ENCODE results near the gene SOWAHC.

The SOWAHC gene

DNA sequence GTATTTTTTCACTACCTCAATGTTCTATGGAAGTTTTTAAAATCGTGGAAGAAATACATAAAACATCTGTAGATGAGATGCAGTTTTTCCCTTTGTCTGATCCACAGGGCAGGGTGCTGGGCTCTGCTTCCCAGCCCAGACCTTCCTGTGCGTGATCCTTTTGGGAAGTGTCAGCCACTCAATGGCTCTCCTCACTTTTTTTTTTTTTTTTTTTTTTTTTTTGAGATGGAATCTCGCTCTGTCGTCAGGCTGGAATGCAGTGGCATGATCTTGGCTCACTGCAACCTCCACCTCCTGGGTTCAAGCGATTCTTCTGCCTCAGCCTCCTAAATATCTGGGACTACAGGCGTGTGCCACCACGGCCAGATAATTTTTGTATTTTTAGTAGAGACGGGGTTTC, 32.8 kb downstream of the SOWAHC start:
- DNase-seq (ENCODE audit: low read depth), result no peak

- peak; percentile 88 for DNase-seq (ENCODE audit: low read depth)
Measured at GRCh38 chr2:109647636-109648035, 33.5 kb downstream of the SOWAHC start.

DNA sequence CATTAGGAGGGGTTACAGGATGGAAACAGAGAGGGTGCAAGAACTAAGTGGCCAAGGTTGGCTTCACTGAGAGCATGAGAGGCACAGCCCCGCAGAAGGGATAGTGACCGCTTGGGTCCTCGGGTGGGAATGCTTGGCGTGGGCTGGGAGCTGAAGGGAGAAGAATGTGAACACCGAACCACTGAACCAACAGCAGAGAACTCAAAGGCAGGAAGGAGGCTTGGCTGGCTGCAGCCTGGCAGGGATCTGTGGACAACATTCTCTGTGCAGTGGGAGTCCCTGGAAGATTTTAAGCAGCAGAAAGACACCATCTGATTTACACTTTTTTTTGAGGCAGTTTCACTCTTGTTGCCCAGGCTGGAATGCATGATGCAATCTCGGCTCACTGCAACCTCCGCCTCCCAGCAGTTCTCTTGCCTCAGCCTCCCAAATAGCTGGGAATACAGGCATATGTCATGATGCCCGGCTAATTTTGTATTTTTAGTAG, 33.9 kb downstream of the SOWAHC start:
- peak; percentile 60 for DNase-seq (ENCODE audit: low read depth)

DNA sequence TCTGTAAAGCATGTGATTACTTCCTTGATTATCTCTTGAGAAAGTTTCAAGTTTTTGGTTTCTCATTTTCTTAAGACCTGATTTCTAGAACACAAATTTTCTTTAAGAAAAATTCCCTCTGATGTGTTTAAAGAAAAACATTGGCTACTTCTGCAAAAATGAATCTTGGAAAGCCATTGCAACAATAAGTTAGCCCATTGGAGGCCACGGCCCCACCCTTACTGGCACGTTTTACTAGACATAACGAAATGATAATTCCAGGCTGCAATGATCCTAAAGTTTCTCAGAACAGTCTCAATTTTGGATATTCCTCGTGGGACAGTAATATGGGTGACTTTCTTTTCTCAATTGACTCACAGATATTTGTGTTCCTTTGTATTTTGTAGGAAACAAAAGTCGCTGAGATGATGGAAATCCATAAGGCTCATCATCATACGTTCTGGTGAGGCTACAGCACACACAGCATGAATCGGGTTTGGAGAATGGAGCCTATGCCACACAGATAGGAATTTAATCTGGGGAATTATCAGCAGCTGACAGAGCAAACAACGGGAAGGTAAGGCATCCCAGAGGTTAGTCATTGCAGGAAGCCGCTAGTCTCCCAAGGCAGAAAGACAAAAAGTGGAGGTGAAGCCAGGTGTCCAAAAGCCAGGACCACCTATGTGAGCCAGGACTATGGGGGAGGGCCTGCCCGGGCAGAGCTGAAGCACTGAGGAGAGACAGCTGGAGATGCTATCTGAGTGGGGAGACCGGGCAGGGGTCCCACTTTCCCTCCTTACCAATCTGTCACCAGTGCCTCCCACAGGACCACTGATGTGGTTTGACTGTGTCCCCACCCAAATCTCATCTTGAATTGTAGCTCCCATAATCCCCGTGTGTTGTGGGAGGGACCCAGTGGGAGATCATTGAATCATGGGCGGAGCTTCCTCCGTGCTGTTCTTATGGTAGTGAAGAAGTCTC, 35.9 kb downstream of the SOWAHC start:
- no peak for DNase-seq (ENCODE audit: low read depth)

- DNase-seq (ENCODE audit: low read depth), result no peak
Measured at GRCh38 chr2:109654326-109655050, 40.3 kb downstream of the SOWAHC start.

GRCh38 chr2:109655287-109655686, 41.1 kb downstream of the SOWAHC start:
- no peak for DNase-seq (ENCODE audit: low read depth)

GRCh38 chr2:109659396-109660045, 45.4 kb downstream of the SOWAHC start:
- DNase-seq (ENCODE audit: low read depth), result no peak

GRCh38 chr2:109660046-109660860, 46.1 kb downstream of the SOWAHC start:
- peak; percentile 9 for DNase-seq (ENCODE audit: low read depth)

GRCh38 chr2:109662889-109663288, 48.7 kb downstream of the SOWAHC start:
- DNase-seq (ENCODE audit: low read depth), result no peak

- peak; percentile 24 for DNase-seq (ENCODE audit: low read depth)
Measured at GRCh38 chr2:109663721-109664120, 49.6 kb downstream of the SOWAHC start.

DNA sequence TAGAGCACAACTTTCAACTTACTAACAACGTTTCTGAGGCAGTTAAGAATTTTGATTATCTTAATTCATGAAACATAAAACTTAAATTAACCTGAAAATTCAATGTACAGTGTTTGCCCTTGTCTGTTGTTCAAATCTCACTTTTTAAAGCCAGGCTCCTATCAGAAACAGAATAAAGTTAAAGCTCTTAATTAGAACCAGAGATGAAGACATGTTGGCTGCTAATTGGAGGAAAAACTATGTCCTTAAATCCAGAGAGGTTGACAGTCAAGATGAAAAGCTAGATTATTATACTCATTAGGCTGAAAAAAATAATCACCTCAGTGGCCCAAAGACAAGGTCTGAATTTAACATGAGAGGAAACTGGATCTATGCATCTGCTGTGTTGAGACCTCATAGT, 52.3 kb downstream of the SOWAHC start:
- DNase-seq (ENCODE audit: low read depth), result no peak
